ENCODE results near the gene MSANTD7.

Gene MSANTD7

DNA sequence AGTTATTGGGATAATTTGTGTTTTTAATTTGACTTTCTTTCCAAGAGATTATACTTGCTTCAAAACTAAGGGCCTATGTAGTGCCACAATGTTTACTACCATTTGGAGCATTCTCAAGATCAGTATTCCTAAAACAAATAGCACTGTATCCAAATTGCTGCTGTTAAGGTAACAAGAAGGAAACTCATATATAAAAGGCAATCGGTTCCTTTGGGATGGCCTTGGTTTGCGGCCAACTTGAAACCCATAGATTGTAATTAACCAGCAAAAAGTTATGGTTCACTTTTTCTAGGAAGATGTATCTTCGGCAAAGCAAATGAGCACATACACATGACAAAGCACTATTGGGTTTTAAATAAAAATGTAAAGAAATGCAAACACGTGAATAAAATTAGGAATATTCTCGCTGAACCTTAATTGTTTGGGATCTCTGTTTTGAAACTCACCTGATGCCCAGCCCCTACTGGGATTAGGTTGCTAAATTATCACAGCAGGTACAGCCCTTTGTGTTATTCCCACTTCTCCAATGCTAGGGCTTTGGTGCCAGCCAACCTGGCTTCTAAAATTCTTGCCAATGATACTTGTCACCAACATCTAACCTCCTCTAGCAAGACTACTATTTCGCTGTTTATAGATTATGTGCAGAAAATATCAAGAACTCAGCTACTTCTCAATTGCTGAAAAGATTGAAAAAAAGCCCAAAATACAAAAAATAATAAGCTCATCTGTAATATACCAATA lies 16.3 kb upstream of the MSANTD7 start:
- Mint-ChIP-seq H3K27ac (no peak overlapping the region), H3K27me3 (no peaks in the 10 kb centered on the region), H3K36me3 (ENCODE audit: insufficient read depth) (peaks cover 4% of the 10 kb centered on the region), H3K9me3 (no peaks in the 10 kb centered on the region), H3K4me1 (ENCODE audit: low read depth in 2 of 2) (peaks cover 0 to 3% of the 10 kb centered on the region in 2 donors), H3K4me3 (no peak overlapping the region)
- no peak for DNase-seq
- no peak for ATAC-seq (replicated peaks)

DNA sequence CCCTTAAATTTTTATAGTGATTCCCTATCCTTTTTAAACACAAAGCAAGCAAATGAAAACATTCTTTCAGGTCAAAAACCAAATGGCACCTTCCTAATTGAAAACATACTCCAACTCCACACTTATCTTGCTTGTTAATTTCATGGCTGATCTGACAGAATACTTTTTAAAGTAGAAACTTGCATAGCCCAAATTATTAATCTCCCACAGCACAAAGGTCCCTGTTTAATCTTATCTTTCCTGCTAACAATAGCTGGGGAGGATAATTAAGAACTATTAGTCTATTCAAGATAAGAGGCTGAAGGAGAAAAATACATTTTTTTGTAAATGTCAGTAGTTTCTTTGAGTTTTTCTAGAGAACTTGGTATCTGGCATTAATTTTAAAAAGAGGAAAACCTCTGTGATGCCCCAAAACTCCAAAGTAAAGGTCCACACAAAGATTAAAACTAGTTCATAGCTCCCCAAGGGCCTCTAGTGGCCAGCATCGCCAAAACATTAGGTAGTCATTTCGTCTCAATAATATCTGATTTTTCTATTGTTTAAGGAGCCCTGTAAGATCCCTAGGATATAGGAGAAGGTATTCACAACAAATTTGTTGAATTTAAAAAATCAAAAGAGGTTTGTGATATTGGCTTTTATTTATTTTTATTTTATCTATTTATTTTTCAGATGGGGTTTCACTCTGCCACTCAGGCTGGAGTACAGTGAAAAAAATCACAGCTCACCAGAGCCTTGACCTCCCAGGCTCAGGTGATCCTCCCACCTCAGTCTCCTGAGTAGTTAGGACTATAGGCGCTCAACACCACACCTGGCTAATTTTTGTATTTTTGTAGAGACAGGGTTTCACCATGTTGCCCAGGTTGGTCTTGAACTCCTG lies 15.0 kb upstream of the MSANTD7 start:
- DNase-seq = peak; percentile 17 to 39 (median 20)
- no peaks in the 10 kb centered on the region for H3K9me3 Mint-ChIP-seq
- ATAC-seq (replicated peaks) = peak; percentile 54
- no peaks in the 10 kb centered on the region for H3K27me3 Mint-ChIP-seq
- H3K27ac Mint-ChIP-seq = no peak overlapping the region
- H3K4me3 Mint-ChIP-seq = no peak overlapping the region
- no peaks in the 10 kb centered on the region for H3K36me3 Mint-ChIP-seq (ENCODE audit: insufficient read depth)
- H3K4me1 Mint-ChIP-seq (ENCODE audit: low read depth in 2 of 2) = peaks cover 0 to 3% of the 10 kb centered on the region in 2 donors

DNA sequence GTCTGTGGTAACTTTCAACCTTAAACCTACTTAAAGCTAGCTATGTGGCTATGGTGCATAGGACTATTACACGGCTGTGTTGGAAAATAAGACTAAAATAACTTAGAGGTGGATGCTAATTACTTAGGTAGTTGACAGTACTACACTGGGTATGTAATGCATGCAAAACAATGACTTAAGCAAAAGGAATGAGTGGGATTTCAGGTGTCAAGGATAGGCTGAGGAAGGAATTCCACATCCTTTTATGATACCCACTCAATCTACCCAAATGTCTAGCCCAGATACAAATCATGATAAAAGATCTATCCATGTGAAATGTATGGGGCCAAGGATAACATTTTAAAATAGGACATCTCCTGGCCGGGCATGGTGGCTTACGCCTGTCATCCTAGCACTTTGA lies 14.1 kb upstream of the MSANTD7 start:
- no peak for ATAC-seq (replicated peaks)
- Mint-ChIP-seq H3K27ac (no peak overlapping the region), H3K36me3 (ENCODE audit: insufficient read depth) (no peaks in the 10 kb centered on the region)

DNA sequence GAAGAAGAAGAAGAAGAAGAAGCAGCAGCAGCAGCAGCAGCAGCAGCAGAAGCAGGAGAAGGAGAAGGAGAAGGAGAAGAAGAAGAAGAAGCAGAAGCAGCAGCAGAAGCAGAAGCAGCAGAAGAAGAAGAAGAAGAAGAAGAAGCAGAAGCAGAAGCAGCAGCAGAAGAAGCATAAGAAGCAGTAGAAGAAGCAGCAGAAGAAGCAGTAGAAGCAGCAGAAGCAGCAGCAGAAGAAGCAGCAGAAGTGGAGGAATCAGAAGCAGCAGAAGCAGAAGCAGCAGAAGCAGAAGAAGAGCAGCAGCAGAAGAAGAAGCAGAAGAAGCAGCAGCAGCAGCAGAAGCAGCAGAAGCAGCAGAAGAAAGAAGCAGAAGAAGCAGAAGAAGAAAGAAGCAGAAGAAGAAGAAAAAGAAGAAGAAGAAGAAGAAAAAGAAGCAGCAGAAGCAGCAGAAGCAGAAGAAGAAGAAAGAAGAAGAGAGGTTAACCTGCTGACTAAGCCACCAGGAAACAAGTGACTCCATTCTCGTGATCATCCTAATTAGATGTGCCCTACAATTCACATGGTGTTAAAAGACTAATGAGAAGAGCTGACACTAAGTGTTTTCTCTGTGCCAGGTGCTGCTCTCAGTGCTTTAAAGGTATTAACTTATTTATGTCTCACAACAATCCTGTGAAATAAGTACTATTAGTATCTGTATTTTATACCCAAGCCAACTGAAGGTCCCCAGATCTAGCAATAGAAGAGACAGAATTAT lies 11.9 kb upstream of the MSANTD7 start:
- DNase-seq = no peak
- Mint-ChIP-seq H3K4me1 (ENCODE audit: low read depth in 2 of 2) (peaks cover 0 to 3% of the 10 kb centered on the region in 2 donors), H3K27me3 (no peaks in the 10 kb centered on the region), H3K4me3 (no peak overlapping the region), H3K27ac (no peak overlapping the region), H3K36me3 (ENCODE audit: insufficient read depth) (no peaks in the 10 kb centered on the region), H3K9me3 (no peaks in the 10 kb centered on the region)
- no peak for ATAC-seq (replicated peaks)

More for the DNA sequence above, 14.1 kb upstream of the MSANTD7 start:
- Mint-ChIP-seq H3K9me3 (no peaks in the 10 kb centered on the region), H3K27me3 (no peaks in the 10 kb centered on the region), H3K4me3 (no peak overlapping the region), H3K4me1 (ENCODE audit: low read depth in 2 of 2) (peaks cover 0 to 3% of the 10 kb centered on the region in 2 donors)
- DNase-seq = no peak

DNA sequence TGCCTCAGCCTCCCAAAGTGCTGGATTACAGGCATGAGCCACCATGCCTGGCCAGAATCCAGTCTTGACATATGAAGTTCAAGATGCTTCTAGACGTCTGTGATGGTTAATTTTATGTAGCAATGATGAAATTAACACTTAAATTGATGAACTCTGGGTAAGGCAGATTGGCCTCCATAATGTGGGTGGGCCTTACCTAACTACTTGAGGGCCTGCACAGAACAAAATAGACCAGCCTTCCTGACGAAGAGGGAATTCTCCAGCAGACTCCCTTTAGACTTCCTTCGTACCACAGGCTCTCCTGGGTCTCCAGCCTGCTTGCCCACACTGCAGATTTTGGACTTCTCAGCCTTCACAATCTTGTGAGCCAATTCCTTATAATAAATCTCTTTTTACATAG lies 5.0 kb upstream of the MSANTD7 start:
- DNase-seq (no peak), ATAC-seq (replicated peaks) (no peak)
- Mint-ChIP-seq H3K9me3 (no peaks in the 10 kb centered on the region), H3K27ac (no peak overlapping the region), H3K4me3 (no peak overlapping the region), H3K4me1 (ENCODE audit: low read depth in 2 of 2) (peaks cover 4 to 7% of the 10 kb centered on the region in 2 donors), H3K27me3 (no peaks in the 10 kb centered on the region), H3K36me3 (ENCODE audit: insufficient read depth) (peaks cover 3% of the 10 kb centered on the region)

DNA sequence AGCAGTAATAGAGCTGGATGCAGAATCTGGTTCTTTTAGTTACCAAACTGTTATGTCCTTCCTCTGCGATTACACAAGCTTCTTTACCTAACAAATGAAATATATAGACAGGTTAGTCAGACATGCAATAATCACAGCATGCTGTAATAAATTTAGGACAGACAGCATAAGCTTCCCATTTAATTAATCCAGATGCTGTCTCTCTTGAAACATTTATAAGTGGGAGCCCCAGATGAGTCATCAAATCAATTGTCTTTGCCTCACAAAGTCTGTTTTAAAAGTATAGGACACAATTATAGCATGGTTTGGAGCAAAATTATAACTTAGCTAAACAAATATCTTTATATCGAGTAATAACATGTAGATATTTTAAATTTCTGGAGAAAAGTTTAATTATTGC lies 1.9 kb upstream of the MSANTD7 start:
- no peak for ATAC-seq (replicated peaks)
- Mint-ChIP-seq H3K27ac (no peak overlapping the region), H3K27me3 (no peaks in the 10 kb centered on the region), H3K4me3 (peak overlapping the region in 1 of 2 donors; percentile 96), H3K4me1 (ENCODE audit: low read depth in 2 of 2) (peaks cover 15 to 16% of the 10 kb centered on the region in 2 donors), H3K36me3 (ENCODE audit: insufficient read depth) (peaks cover 25% of the 10 kb centered on the region), H3K9me3 (no peaks in the 10 kb centered on the region)
- DNase-seq = no peak

DNA sequence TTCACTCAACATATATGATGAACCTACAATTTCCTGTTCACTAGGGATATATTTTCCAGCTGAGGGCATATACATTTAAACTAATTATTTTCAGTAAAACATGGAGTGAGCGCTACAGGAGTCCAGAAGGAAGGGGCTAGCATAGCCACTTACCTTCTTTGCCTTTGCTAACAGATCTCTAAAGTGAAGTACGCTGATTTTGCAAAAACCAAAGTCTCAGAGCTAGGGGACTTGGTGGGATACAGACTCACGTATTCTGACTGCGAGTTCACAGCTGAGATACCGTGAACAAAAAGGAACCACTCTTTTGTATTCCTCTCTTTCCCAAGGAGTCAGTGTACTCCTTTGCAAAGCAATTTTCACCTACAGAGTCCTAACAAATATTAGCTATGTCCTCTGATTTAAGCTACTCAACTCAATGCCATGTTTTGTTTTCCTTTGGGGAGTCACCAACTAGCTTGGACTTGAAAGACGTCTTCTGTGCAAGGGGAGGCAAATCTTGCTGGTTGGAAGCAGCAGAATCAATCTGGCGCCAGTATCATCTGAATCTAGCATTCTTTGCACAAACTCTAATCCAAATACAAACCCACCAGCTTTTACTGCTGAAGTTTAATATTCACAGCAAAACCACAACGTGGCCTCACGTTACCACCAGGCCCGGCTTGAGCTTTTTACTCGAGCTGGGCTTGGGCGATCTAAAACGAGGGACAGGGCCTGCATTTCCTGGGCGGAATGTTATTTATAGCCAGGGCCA lies 926 bp upstream of the MSANTD7 start:
- peaks cover 32% of the 10 kb centered on the region for H3K36me3 Mint-ChIP-seq (ENCODE audit: insufficient read depth)
- H3K4me3 Mint-ChIP-seq = peak overlapping the region; percentile 96 to 97
- DNase-seq (no peak), ATAC-seq (replicated peaks) (no peak)
- peak overlapping the region; percentile 97 to 98 for H3K27ac Mint-ChIP-seq
- H3K9me3 Mint-ChIP-seq = no peaks in the 10 kb centered on the region
- H3K4me1 Mint-ChIP-seq (ENCODE audit: low read depth in 2 of 2) = peaks cover 15 to 16% of the 10 kb centered on the region in 2 donors
- H3K27me3 Mint-ChIP-seq = no peaks in the 10 kb centered on the region

DNA sequence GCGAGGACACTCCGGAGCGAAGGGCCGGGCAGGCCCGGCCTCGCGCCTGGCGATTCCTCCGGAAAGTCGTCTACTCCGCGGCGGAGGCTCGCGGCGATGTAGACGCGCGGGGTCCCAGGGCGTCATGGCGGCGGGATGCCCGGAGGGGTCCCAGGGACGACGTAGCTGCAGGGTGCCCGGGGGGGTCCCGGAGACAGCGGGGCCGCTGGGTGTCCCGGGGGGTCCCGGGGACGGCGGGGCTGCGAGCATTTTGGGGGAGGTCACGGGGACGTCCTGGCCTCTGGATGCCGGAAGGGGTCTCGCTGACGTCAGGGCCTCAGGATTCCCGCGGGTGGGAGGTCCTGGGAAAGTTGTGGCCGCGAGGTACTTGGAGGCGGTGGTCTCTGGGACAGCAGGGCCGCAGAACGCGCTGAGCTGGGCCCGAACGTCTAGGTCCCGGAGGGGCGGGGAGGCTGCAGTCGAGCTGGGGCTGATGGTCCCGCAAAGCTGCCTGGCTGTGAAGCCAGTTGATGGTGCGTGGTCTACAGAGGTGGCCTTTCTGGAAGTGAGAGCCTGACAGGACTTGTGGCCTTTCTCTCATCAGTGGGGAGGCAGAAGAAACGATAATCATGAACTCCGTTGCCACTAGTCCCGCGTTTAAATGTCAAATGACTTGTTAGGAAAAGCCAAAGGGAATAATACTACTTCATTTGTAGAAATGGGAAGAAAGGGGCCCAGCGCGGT lies 637 bp downstream of the MSANTD7 start:
- ATAC-seq (replicated peaks) = peak; percentile 1

DNA sequence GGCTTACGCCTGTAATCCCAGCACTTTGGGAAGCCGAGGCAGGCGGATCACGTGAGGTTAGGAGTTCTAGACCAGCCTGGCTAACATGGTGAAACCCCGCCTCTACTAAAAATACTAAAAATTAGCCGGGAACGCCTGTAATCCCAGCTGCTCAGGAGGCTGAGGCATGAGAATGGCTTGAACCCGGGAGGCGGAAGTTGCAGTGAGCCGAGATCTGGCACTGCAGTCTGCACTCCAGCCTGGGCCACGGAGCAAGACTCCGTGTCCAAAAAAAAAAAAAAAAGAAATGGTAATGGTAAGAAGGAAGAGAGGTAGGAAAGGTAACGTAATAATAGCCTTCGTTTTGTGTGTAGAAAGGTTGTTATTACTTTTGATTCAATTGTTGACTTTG lies 1.2 kb downstream of the MSANTD7 start:
- Mint-ChIP-seq H3K4me1 (ENCODE audit: low read depth in 2 of 2) (peaks cover 17 to 19% of the 10 kb centered on the region in 2 donors), H3K27me3 (no peaks in the 10 kb centered on the region), H3K9me3 (no peaks in the 10 kb centered on the region), H3K4me3 (peak overlapping the region; percentile 96 to 97), H3K36me3 (ENCODE audit: insufficient read depth) (peaks cover 47% of the 10 kb centered on the region), H3K27ac (peak overlapping the region; percentile 97 to 98)
- no peak for DNase-seq
- ATAC-seq (replicated peaks) = no peak

More for the DNA sequence above, 637 bp downstream of the MSANTD7 start:
- Mint-ChIP-seq H3K4me1 (ENCODE audit: low read depth in 2 of 2) (peaks cover 15 to 19% of the 10 kb centered on the region in 2 donors), H3K27ac (peak overlapping the region; percentile 97 to 98), H3K9me3 (no peaks in the 10 kb centered on the region), H3K4me3 (peak overlapping the region; percentile 96 to 97), H3K27me3 (no peaks in the 10 kb centered on the region), H3K36me3 (ENCODE audit: insufficient read depth) (peaks cover 43% of the 10 kb centered on the region)
- DNase-seq = peak in 2 of 3 experiments; percentile 9 to 16

DNA sequence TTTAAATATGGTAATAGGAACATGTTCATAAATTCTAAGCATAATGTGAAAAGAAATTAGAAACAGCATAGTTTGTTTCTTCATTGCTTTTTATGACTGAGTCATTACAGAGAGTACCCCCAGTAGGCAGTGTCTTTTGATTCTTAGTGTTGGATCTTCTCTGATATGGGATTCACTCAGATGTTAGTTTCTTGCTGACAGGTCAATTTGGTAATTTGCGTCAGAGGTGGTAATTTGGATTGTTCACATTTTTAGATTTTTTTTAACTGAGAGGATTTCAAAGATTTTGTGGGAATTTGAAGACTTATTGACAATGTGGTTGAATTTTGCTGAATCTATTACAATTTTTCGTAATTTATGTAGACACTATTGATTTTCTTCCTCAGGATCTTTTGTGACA lies 2.1 kb downstream of the MSANTD7 start:
- Mint-ChIP-seq H3K27me3 (no peaks in the 10 kb centered on the region), H3K9me3 (no peaks in the 10 kb centered on the region), H3K4me3 (peak overlapping the region in 1 of 2 donors; percentile 96), H3K4me1 (ENCODE audit: low read depth in 2 of 2) (peaks cover 22 to 23% of the 10 kb centered on the region in 2 donors), H3K36me3 (ENCODE audit: insufficient read depth) (peaks cover 56% of the 10 kb centered on the region), H3K27ac (peak overlapping the region in 1 of 2 donors; percentile 97)
- ATAC-seq (replicated peaks) (no peak), DNase-seq (no peak)

DNA sequence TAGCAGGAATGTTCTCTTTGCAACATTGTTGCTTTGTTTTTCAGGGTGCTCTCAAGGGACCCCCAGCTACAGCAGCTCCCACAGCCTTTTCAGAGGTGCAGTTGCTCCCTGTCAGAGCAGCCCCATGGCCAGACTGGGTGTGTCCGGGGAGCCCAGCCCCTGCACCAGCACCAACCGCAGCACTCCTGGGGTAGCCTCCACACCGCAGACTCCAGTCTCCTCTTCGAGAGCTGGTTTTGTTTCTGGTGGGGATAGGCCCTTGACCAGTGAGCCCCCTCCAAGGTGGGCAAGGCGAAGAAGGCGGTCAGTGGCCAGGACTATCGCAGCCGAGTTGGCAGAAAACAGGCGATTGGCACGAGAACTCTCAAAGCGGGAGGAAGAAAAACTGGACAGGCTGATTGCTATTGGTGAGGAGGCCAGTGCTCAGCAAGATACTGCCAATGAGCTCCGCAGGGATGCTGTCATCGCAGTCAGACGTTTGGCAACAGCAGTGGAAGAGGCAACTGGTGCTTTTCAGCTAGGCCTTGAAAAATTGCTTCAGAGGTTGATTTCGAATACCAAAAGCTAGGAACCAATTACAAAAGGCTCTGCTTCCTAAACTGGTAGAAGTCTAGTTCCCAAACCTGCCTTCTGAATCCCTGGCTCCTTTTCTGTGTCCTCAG lies 5.4 kb downstream of the MSANTD7 start:
- peaks cover 17 to 27% of the 10 kb centered on the region in 2 donors for H3K4me1 Mint-ChIP-seq (ENCODE audit: low read depth in 2 of 2)
- no peak overlapping the region for H3K4me3 Mint-ChIP-seq
- H3K9me3 Mint-ChIP-seq = no peaks in the 10 kb centered on the region
- ATAC-seq (replicated peaks) (no peak), DNase-seq (no peak)
- no peaks in the 10 kb centered on the region for H3K27me3 Mint-ChIP-seq
- H3K36me3 Mint-ChIP-seq (ENCODE audit: insufficient read depth) = peaks cover 52% of the 10 kb centered on the region
- no peak overlapping the region for H3K27ac Mint-ChIP-seq

DNA sequence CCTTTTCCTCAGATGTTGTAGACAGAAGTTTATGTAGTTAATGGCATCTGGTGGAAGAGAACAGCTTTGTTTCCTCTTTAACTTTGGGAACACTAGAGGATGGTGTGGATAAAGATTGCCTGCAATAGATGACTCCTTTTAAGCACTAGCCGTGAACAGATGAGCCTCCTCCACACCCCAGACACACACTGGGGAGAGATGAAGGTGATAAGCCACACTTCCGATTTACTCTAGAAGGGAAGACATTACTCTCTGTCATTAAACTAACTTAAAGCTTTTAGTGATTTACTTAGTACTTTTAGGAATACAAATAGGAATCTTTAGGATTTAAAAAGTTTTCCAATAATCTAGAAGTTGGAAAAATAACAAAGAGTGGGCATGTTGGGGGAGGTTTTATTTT lies 6.8 kb downstream of the MSANTD7 start:
- DNase-seq = no peak

More for the DNA sequence above, 6.8 kb downstream of the MSANTD7 start:
- Mint-ChIP-seq H3K27me3 (no peaks in the 10 kb centered on the region), H3K36me3 (ENCODE audit: insufficient read depth) (peaks cover 46% of the 10 kb centered on the region), H3K4me1 (ENCODE audit: low read depth in 2 of 2) (peaks cover 9 to 19% of the 10 kb centered on the region in 2 donors), H3K9me3 (no peaks in the 10 kb centered on the region), H3K27ac (peak overlapping the region in 1 of 2 donors; percentile 73), H3K4me3 (no peak overlapping the region)
- ATAC-seq (replicated peaks) = no peak

Data from effector memory CD8-positive, alpha-beta T cell (primary cell).